ENCODE measurements around the gene PROSER3.

PROSER3 gene

DNA sequence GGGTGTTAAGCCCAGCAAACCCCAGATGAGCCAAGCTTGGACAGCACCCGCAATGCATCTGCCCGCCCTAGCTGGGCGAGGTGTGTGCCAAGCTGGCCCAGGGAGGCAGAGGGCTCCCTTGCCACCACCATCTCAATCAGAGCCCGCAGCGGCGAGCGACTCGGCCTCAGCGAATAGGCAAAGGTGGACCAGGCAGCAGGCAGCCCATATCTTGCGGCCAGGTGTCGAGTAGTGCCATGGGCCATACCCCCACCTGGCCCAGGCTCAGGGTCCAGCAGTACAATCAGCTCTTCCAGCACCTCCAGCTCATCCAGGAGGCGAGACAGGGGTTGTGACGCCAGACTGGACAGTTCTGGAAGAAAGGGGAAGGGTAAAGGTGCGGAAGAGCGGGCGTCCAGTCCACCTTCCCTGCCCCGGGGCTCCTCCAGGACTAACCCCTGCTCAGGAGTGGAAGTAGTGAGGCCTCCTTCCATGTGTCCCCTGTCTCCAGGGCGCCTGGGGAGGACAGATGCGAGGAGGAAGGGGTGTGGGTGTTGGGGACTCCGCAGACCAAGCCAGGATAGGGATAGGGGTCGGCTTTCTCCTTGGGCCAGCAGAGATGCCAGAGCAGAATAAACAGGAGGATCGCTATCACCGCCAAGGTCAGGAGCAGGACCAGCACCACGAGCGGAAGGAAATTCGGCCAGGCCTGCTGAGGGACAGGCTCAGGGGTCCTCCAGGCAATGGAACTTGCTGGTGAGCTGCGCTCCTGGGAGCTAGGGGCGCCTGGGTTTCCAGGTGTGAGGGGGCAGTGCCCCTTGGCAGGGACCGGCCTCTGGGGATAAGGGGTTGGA lies 18.5 kb upstream of the PROSER3 start:
- no peak for DNase-seq

DNA sequence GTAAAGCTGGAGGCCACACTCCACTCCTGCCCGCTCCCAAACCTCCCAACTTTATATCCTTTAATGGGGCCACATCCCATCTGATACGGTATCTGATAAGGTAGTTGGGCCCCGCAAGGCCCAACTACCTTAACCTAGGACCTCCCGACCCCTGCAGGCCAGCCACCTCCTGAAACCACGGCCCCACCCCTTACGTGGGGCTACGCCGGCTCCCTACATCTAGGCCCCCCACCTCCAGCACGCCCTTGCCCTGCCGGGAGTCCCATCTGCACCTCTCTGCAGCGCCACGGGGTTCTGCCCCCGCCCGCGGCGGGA lies 17.9 kb upstream of the PROSER3 start:
- DNase-seq, result no peak

DNA sequence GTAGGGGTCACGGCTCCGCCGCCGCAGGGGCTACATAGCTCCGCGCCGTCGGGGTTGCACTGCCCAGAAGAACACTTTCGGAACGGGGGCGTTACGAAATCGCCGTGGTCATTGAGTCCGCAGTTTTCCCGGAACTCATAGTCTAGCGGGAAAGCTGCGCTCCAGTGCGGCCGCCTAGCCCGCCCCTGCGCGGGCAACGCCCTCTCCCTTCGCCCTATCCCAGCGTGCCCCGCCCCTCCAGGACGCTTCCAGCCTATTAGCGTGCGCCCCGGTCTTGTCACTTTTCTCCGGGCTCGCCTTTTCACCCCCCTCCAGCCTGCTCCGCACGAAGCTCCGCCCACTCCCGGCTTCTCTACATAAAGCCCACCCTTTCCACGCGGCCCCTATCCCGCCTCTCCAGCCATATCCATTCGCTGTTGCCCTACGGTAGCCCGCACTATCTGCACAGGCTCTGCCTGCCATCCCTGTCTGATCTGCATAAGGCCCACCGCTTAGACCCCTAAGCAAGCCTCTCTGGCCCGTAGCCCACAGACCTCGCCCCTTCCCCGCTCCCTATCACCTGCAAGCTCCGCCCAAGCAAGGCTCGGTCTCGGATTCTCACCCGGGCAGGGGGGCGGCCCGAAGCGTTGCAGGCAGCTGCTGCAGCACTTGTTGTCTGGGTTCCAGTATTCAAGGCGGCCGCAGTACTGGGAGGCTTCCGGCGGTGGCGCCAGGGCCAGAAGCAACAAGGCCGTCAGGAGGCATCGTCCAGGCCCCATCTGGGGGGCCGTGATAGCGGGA lies 17.4 kb upstream of the PROSER3 start:
- DNase-seq, result peak; percentile 97

DNA sequence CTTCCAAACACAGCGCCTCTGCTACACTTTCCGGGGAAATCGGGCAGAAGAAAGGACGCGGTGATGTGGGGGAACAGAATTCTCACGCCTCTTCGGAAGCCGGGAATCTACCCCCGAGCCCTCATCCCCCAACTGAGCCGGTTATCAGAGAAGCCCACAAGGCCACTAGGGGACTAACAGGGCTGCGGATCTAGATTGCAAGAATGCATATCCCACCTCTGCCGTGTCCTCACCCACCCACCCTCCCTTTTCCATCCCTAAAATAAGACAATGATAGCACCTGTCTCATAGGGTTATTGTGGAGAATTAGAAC lies 16.8 kb upstream of the PROSER3 start:
- no peak for DNase-seq

DNA sequence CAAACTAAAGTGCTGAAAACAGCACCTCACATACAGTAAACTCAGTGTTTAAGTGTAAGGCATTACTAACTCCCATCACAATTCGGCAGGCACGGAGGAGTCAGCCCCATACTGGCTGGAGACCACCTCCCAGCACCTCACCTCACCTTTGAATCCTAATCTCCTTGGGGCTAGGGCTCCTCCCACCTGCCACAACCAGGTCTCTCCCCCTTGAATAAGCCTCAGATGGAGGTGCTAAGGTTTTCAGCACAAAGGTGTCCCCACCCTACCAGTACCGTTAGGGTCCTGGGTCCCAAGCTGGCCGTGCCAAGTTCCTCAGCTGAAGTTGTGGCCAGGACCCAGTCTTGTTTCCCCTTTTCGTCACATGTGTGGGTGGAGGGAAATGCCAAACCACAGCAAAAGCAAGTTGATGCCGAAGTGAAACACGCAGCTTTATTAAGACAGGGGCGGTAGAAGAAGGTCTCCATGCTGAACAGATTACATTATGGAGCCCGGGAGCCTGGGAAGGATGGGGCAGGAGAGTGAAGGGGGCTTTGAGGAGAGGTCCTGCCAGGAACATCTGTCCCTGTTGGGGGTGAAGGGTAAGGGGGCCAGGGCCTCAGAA lies 15.8 kb upstream of the PROSER3 start, which contains the start of gene IGFLR1:
Gene IGFLR1, minus strand, starts transcription at position 332 of the 604 bp plus-strand sequence. CDS start 1,272 bp downstream, outside the sequence.
- peak; percentile 74 for DNase-seq

DNA sequence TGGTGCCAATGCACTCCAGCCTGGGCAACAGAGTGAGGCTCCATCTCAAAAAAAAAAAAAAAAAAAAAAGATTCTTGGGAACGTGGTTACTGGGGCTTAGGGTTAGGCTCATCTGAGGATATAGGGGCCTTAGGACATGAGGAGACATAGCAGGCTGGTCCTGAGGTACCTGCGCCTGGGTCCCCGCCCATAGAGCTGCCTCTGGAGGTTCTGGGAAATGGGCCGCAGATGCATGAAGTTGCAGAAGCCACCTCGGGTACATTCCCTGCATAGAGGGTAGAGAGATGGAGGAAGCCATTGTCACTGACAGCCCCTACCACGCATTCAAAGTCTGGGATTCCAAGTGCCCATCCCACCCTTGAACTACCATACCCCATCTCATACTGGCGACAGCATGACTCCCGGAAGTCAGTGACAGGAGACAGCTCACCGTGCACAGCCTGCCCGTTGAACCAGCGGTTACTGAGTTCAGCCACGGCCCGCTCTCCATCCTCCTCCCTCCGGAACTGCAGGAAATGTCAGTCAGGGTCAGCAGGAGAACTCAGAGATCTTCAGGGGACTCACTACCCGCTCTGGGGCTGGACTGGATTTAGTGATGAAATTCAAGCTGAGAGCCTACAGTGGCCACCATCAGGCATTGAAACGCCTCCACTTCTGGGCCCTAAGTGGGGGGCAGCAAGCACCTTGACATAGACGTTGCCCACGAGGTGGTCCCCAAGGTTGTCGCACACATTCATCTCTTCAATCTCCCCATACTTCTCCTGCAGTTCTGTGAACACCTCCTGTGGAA lies 14.1 kb upstream of the PROSER3 start:
- no peak for DNase-seq

DNA sequence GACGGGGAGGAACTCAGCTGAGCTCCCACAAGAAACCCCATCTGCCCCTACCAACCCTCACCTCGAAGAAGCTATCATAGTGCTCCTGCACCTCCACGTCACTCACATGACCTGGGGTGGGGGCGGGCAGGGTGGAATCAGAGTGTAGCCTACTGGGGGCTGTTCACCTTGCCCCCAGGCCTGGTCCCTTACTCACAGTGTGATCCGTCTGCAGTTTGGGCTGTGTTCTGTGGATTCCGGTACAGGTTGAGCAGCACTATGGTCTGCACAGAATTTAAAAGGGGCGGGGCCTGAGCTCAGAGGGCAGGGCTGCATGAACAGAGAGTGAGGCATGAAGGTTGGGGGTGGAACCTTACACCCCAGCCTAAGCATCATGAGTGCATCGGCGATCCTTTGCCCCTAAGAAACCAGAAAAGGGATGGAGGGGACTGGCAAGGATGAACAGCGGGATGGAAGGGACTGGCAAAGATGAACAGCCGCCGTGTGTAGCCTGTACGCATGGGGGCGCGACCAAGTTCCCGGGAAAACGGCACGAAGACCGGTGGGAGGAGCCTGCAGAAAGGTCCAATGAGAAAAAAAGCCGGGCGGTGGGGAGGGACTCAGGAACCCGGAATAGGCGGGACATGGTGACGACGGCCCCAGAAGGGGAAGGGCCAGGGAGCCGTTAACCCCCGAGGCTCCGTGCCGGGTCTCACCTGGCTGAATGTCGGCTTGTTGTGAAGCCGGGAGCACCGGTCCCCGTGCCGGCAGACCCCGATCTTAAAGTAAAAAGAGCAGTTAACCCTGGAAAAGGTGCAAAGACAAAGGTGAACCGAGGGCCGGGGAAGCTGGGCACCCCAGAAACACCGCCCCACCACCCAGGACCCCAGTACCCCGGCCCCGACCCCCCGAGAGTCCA lies 13.3 kb upstream of the PROSER3 start:
- peak; percentile 96 for DNase-seq

DNA sequence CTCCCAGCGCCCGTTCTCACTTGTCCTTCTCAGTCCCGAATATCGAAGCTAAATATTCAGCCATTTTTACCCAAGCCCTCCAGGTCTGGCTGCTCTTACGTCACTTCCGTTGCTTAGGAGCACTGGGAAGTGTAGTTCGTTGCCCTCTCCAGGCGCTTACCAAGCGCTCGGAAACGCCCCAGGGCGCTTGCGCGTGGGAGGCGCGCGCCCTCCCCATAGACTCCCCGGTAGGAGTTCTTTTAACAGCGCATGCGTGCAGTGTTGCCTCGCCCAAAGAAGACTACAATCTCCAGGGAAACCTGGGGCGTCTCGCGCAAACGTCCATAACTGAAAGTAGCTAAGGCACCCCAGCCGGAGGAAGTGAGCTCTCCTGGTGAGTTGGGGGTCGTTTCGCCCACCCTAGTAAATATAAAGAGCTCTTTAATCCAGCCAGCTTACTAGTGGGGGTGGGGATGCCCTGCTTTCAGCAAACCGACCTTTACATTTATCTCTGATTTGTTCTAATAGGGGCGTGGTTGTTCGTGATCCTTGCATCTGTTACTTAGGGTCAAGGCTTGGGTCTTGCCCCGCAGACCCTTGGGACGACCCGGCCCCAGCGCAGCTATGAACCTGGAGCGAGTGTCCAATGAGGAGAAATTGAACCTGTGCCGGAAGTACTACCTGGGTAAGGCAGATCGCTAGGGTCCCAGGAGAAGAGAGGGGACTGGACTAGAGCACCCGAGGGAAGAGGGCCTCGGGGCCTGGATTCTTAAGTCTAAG lies 12.5 kb upstream of the PROSER3 start, which contains the start of the genes PSENEN and U2AF1L4:
Gene PSENEN, plus strand, starts transcription at position 324 of the 759 bp plus-strand sequence. Its CDS starts 280 bp downstream, at position 604.
Gene U2AF1L4, minus strand, starts transcription at position 91 of the 759 bp plus-strand sequence. Its CDS starts 27 bp downstream, at position 64.
- DNase-seq, result peak; percentile 96

DNA sequence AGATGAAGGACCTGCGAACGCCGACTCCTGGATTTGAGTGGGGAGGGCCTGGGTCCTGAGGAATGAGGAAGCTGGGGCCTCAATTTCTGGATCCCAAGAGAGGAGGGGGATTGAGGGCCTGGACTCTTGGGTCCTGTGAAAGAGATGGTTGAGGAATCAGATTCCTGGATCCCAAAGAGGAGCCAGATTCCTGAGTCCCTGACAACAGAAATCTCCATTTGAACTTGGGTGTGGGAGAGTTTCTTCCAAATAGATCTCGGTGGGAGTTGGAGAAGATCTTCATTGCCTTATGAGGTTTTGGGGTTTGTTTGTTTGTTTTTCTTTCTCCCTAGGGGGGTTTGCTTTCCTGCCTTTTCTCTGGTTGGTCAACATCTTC lies 11.9 kb upstream of the PROSER3 start:
- no peak for DNase-seq

DNA sequence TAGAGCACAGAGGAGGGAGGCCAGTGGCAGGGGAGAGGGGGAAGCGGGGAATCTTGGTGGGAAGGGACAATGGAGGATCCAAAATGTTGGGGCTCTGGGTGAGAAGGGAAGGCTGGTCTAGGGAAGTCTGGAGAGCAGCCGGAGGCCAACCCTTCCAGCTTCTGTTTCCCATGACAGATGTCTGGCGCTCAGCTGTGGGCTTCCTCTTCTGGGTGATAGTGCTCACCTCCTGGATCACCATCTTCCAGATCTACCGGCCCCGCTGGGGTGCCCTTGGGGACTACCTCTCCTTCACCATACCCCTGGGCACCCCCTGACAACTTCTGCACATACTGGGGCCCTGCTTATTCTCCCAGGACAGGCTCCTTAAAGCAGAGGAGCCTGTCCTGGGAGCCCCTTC lies 11.4 kb upstream of the PROSER3 start:
- no peak for DNase-seq

DNA sequence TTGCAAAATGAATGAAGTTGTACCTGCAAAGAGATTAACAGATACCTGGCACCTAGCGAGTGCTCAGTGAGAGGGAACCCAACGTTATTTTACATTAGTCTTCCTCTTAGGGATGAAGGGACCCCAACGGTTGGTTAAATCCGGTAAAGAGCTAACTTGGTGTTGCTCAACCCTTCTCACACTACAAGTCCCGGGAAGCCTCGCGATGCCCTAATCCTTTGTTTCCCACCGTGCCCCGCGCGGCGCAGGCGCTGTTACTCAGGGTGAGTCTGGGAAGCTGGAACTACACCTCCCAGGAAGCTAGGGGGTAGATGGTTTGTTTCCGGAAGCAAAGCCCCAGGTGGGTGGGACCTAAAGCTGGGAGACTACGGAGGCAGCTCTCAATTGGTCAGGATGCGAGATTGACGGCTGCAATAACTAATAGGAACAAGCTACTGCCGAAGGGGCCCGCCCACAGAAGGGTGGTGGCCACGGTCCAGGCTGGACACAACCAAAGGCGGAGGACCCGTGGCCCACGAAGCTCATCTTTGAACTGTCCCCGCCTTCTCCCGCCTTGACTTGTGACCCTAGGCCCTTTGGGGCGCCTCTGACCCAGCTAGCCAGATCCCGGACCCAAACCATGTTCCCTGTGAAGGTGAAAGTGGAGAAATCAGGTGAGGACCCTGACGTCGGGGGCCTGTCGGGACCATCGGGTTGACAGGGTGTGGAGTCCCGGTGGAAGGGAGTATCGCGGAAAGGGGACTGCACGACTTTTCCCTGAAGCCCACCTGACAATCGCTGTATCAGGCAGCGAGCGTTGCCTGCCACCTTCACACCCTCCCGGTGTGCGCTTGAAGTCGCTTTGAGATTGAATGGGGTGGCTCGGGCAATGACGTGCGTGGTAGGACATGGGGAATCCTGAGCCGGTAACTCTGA lies 9.6 kb upstream of the PROSER3 start, which contains the start of gene LIN37:
Gene LIN37, plus strand, starts transcription at position 471 of the 915 bp plus-strand sequence. Its CDS starts 149 bp downstream, at position 620.
- DNase-seq, result peak; percentile 99

DNA sequence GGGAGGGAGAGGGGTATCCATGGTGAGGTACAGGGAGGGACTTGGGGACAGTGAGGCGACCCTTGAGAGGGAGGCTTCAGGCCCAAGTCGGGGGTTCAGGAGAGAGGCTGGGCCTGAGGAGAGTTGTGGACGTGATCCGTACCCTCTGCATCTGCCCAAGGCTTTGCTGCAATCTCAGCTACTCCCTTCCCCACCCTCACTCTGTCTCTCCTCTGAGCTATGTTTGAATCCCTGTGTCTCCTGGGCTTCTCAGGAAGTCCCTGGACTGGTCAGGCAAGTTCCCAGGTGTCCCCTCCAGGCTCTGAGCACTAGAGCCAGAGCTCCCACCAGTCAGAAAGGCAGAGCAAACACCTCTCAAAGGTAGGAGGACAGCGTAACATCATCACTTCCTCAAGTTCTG lies 7.8 kb upstream of the PROSER3 start:
- no peak for DNase-seq

DNA sequence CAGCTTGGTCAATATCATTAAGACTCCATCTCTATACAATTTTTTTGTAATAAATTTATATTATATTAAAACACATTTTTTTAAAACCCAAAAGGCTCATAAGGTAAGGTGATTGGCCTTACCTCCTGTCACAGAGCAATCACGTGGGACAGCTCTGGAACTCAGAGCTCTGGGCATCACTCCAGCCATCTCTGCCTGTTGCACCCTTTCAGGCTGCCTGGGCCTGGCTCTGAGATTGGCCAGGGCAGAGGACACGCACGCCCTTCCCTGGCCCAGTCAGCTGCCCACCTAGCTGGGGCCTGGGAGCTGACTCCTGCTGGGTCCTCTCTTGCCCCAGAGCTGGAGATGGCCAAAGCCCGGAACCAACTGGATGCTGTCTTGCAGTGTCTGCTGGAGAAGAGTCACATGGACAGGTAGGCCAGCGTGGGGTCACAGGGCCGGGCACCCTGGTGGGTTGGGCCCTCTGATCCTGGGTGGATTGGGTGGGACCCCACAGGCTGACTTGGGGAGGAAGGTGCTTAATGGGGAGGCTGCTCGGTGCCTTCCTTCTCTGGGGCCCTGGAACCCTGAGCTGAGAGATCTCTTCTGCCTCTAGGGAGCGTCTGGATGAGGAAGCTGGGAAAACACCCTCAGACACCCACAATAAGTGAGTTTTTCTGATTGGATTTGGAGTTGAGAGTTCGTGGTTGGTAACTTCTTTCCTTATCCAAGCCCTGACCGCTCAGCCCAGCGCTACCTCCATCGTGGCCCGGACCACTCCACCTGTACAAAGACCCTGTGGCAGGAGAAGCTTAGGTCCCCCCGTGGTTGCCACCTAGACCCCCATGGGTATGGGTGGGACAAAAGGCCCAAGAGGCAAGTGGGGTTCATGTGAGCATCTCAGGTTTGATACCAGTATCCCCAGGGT lies 5.9 kb upstream of the PROSER3 start:
- no peak for DNase-seq

DNA sequence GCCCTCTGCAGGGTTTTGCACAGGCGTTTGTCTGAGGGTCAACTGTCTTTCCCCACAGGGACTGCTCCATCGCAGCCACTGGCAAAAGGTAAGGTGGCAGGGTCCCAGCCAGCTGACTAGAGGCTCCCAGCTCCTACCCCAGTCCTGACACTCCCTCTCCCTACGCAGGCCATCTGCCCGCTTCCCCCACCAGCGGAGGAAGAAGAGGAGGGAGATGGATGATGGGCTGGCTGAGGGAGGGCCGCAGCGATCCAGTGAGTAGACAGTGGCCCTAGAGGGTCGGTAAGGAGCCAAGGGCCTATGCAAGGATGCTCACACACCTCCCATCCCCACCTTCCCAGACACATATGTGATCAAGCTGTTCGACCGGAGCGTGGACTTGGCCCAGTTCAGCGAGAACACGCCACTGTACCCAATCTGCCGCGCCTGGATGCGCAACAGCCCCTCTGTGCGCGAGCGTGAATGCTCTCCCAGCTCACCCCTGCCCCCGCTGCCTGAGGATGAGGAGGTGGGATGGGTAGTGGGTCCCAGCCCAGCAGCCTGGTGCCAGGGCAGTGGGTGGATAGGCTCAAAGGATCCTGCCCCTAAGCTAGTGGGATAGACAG lies 5.1 kb upstream of the PROSER3 start:
- no peak for DNase-seq

DNA sequence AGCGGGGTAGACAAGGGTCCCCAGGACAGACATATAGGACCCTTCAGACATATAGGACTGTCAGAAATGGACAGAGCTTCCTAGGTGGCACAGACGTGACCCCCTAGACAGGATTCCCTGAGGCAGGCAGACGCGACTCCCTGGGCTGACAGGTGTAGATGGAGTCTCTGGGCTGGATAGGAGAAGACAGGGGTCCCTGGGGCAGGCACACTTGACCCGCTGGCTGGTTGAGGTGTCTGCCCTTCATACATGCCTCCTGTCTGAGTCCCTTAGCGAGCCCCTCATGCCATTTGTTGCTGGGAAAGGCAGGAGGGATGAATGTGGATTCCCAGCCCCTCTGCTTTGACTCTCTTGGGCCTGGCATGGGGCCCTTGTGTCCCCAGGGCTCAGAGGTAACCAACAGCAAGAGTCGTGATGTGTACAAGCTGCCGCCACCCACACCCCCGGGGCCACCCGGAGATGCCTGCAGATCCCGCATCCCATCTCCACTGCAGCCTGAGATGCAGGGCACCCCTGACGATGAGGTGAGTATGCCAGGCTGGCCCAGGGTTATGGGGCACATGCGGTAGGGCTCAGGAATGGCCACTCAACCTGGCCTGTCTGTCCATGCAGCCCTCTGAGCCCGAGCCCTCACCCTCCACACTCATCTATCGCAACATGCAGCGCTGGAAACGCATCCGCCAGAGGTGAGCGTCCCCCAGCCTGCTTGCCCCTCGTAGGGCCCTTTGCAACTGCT lies 4.2 kb upstream of the PROSER3 start:
- no peak for DNase-seq

DNA sequence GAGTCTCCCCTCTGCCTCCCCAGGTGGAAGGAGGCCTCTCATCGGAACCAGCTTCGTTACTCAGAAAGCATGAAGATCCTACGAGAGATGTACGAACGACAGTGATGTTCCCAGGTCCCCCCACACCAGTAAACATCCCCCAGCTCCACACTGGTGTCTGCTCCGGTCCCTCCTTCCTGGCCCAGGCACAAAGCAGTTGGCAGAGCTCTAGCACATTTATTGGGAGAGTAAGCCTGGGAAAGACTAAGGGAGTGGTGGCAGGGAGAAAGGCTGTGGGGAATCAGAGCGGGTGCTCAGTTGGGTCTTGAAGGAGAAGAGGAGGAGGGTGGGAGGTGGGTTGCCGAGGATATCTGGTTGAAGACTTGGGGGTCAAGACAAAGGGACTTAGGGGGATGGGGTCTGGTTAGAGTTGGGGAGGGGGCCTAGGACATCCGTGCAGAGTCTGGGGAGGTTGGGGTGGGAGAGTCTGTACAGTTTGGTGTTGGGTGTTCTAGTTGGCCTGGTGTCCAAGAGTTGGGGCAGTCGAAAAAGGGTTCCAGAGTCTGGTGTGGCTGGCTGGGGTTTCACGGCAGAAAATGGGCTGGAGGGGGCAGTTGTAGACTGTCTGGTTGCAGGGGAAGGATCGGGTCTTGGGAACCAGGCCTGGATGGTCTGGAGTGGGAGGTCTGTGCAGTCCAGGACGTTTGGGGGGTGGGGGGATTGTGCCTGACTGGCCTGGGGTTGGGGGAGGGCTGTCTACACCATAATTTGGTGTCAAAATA lies 3.4 kb upstream of the PROSER3 start:
- DNase-seq, result no peak

DNA sequence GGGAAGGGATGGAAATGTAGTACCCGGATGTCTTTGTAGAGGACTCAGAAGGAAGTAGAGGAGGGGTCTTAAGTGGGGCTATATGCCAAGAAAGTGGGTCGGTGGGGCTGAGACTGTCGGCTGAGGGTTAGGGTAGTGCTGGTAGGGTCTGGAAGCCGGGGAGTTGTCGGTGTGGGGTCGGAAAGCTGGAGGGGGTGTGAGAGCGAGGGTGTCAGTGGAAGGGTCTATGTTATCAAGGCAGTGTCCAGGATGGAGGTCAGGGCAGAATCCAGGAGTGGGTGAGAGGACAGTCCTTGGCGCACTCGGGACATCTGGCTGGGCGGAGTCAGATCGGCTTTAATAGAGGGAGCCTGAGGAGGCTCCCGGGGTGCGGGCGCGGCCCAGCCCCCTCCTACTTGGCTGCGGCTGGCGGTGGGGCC lies 2.8 kb upstream of the PROSER3 start:
- no peak for DNase-seq

Measured in CD4-positive, alpha-beta T cell treated with Interleukin-17A for 4 hours (primary cell).